IMR-90 (cell line): ENCODE results near the gene LSM14B. TPM values are rescaled to one million over a fixed set of nuclear protein-coding genes. Genes with fewer than 3 reads are reported as not detected.

ENCODE experiments used
- ATAC-seq: fragments of 200-7000 bp; cut with Tn5 transposase; 2 replicates; pipeline ENCODE4 v1.9.1; 2020; ENCODE audit warnings: low read depth, mild to moderate bottlenecking, moderate library complexity
- BruUV-seq: library from RNA; stranded (reverse); fragments of 400-500 nt; replicated peaks from 2 replicates; lab custom pipeline; 2021; lab: Mats Ljungman, UMichigan
- CTCF ChIA-PET: fragments of 300-600 bp; formaldehyde crosslinking; extraction: SDS; loops from one replicate; lab custom pipeline; 2021; ENCODE audit warnings: antibody characterized with exemption; lab: Yijun Ruan, JAX
- POLR2A ChIA-PET: fragments of 300-600 bp; sonication (Branson Sonifier 250); formaldehyde crosslinking; loops from one replicate; lab custom pipeline; 2022; ENCODE audit warnings: antibody characterized with exemption; ENCODE audit not compliant: unreplicated experiment; lab: Charles Lee
- DNase-seq: peaks from one replicate; pipeline ENCODE4 v3.0.0; 2013
- H2AFZ ChIP-seq: replicated peaks from 2 replicates; pipeline ENCODE3; 2013; ENCODE audit warnings: low read length, mild to moderate bottlenecking; ENCODE audit not compliant: poor library complexity
- H2AK5ac ChIP-seq: 2 replicates; pipeline ENCODE4 v1.6.1; 2013; ENCODE audit warnings: low read depth, low read length, inconsistent platforms
- H2AK9ac ChIP-seq: replicated peaks from 2 replicates; pipeline ENCODE3; 2013; ENCODE audit warnings: mild to moderate bottlenecking, low read depth, low read length, moderate library complexity; ENCODE audit not compliant: poor library complexity
- H2BK120ac ChIP-seq: 2 replicates; pipeline ENCODE4 v1.6.1; 2013; ENCODE audit warnings: low read depth, low read length, inconsistent platforms
- H2BK15ac ChIP-seq: 3 replicates; pipeline ENCODE4 v1.6.1; 2013; ENCODE audit warnings: low read depth, low read length, inconsistent platforms
- H2BK20ac ChIP-seq: 2 replicates; pipeline ENCODE4 v1.6.1; 2013; ENCODE audit warnings: low read depth, mild to moderate bottlenecking, inconsistent platforms, low read length, moderate library complexity
- H2BK5ac ChIP-seq: 2 replicates; pipeline ENCODE4 v1.6.1; 2013; ENCODE audit warnings: mild to moderate bottlenecking, low read depth, low read length, inconsistent platforms; ENCODE audit not compliant: poor library complexity, severe bottlenecking
- H3K14ac ChIP-seq: replicated peaks from 2 replicates; pipeline ENCODE4 v1.6.1; 2013; ENCODE audit warnings: low read depth, low read length, inconsistent platforms
- H3K18ac ChIP-seq: 2 replicates; pipeline ENCODE4 v1.6.1; 2013; ENCODE audit warnings: low read depth, low read length, control low read depth
- H3K23ac ChIP-seq: 2 replicates; pipeline ENCODE4 v1.6.1; 2013; ENCODE audit warnings: low read depth, low read length, inconsistent platforms
- H3K27ac ChIP-seq: 2 replicates; pipeline ENCODE4 v1.5.1; 2013; ENCODE audit warnings: mild to moderate bottlenecking, control low read depth, low read length; ENCODE audit not compliant: insufficient read depth
- H3K27me3 ChIP-seq: 2 replicates; pipeline ENCODE4 v1.6.1; 2013; ENCODE audit warnings: low read length; ENCODE audit not compliant: control insufficient read depth, insufficient read depth
- H3K36me3 ChIP-seq: 2 replicates; pipeline ENCODE4 v1.6.1; 2013; ENCODE audit warnings: low read length, mixed read lengths; ENCODE audit not compliant: control insufficient read depth, insufficient read depth
- H3K4ac ChIP-seq: 2 replicates; pipeline ENCODE4 v1.6.1; 2013; ENCODE audit warnings: low read depth, low read length, inconsistent platforms
- H3K4me1 ChIP-seq: 2 replicates; pipeline ENCODE4 v1.6.1; 2013; ENCODE audit warnings: low read length, mixed read lengths; ENCODE audit not compliant: control insufficient read depth, insufficient read depth
- H3K4me2 ChIP-seq: 2 replicates; pipeline ENCODE4 v1.6.1; 2013; ENCODE audit warnings: low read depth, mild to moderate bottlenecking, control low read depth, low read length, moderate library complexity
- H3K4me3 ChIP-seq: 2 replicates; pipeline ENCODE4 v1.5.1; 2013; ENCODE audit warnings: low read depth, mild to moderate bottlenecking, control low read depth, low read length, moderate library complexity; ENCODE audit not compliant: insufficient read depth
- H3K56ac ChIP-seq: 2 replicates; pipeline ENCODE4 v1.6.1; 2013; ENCODE audit warnings: low read length, inconsistent platforms; ENCODE audit not compliant: insufficient read depth; ENCODE audit errors: extremely low read depth
- H3K79me1 ChIP-seq, 2 experiments: 2 replicates each; pipeline ENCODE4 v1.6.1; 2013; ENCODE audit warnings: low read length in 2 of 2, inconsistent platforms in 1 of 2, low read depth in 1 of 2
- H3K9ac ChIP-seq: 2 replicates; pipeline ENCODE4 v1.6.1; 2013; ENCODE audit warnings: low read depth, low read length, control low read depth
- H3K9me1 ChIP-seq: 2 replicates; pipeline ENCODE4 v1.6.1; 2013; ENCODE audit warnings: low read length, inconsistent platforms; ENCODE audit not compliant: insufficient read depth
- H3K9me3 ChIP-seq: 2 replicates; pipeline ENCODE4 v1.6.1; 2013; ENCODE audit warnings: low read length; ENCODE audit not compliant: control insufficient read depth, insufficient read depth
- H4K20me1 ChIP-seq: 2 replicates; pipeline ENCODE4 v1.6.1; 2013; ENCODE audit warnings: low read length, inconsistent platforms; ENCODE audit not compliant: insufficient read depth
- H4K5ac ChIP-seq: 2 replicates; pipeline ENCODE4 v1.6.1; 2013; ENCODE audit warnings: mild to moderate bottlenecking, low read depth, low read length, control low read depth
- H4K8ac ChIP-seq, 2 experiments: 2 replicates each; pipeline ENCODE4 v1.6.1; 2013; ENCODE audit warnings: low read depth in 2 of 2, low read length in 2 of 2, control low read depth in 1 of 2, inconsistent platforms in 1 of 2
- H4K91ac ChIP-seq: 2 replicates; pipeline ENCODE4 v1.6.1; 2013; ENCODE audit warnings: low read depth, low read length, inconsistent platforms; ENCODE audit not compliant: insufficient read depth
- MAFK ChIP-seq: IDR thresholded peaks from 2 replicates; pipeline ENCODE4 v1.6.1; 2012; ENCODE audit warnings: low read depth, low read length, improper control_type of control experiment
- MXI1 ChIP-seq: IDR thresholded peaks from 2 replicates; pipeline ENCODE4 v1.6.1; 2012; ENCODE audit warnings: low read depth, mild to moderate bottlenecking, low read length, moderate library complexity, borderline replicate concordance
- POLR2A ChIP-seq: IDR thresholded peaks from 2 replicates; pipeline ENCODE4 v1.6.1; 2012; ENCODE audit warnings: mild to moderate bottlenecking, low read depth, low read length
- WGBS, 2 experiments: methylation state at CpG; one replicate each; pipeline versions ENCODE4 v1.1.5 to v1.1.7; 2013; ENCODE audit warnings: missing lambda C conversion rate in 2 of 2; ENCODE audit not compliant: insufficient read length in 1 of 2; ENCODE audit errors: extremely low coverage in 2 of 2; 5-methylcytosine and 5-hydroxymethylcytosine counted together
- dilution Hi-C: fragments of 300-500 bp; cut with HindIII; formaldehyde crosslinking; loops from one replicate; pipeline ENCODE4 v1.14.3; 2018; ENCODE audit warnings: low sequenced_read_pairs; ENCODE audit not compliant: unreplicated experiment
- in situ Hi-C: fragments of 300-500 bp; cut with MboI; formaldehyde crosslinking; loops from 3 replicates; pipeline ENCODE4 v1.14.3; 2019; ENCODE audit warnings: low sequenced_read_pairs, inconsistent platforms, mixed read lengths
- intact Hi-C: fragments of 100-400 bp; cut with micrococcal nuclease; formaldehyde crosslinking; loops from 2 replicates; pipeline ENCODE4 v1.10.0; 2022
- polyA plus RNA-seq, 3 experiments: library from polyadenylated mRNA; depleted of rRNA; stranded (reverse); fragments of >200 nt; gene quantifications; 2 replicates each; pipeline ENCODE4 v1.2.3, GENCODE V29; 2012; ENCODE audit warnings: low replicate concordance in 1 of 3
- total RNA-seq: library from RNA; depleted of rRNA; stranded (reverse); fragments of >200 nt; gene quantifications from 2 replicates; pipeline ENCODE4 v1.2.3, GENCODE V29; 2012

LSM14B gene
- total and polyA plus RNA-seq, 2 of the 4 experiments (the other 2 are of a cell fraction): 23.7 to 41.1 TPM

DNA sequence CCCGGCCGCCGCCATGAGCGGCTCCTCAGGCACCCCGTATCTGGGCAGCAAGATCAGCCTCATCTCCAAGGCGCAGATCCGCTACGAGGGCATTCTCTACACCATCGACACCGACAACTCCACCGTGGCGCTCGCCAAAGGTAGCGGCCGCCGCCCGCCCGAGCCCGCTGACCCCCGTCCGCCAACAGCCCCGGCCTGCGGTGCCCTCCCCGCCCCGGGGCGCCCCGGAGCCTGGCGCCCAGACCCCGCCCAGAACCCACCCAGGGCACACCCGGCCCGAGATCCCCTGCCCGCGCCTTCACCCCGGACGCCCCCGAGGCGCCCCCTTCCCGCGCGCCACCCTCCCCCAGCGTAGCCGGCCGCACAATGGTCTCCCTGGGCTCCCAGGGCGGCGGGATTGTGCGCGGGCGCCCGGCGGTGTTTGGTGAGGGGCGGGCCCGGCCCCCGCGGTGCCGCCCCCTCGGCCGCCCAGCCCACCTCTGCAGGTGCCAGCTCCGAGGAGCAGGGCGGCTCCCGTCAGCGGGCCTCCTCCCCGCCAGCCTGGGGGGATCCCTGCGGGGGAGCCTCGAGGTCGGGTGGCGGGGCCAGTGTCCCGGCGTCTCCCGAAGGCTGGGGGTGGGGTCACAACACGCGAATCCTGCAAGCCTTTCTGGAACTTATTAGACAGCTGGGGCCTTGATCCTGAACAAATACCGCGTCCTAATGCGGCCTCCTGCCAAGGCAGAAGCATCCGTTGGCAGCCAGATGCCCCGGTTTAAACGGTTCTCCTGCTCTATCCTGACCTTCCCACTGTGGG, 577 bp downstream of the LSM14B start:
- peak overlapping the region; percentile 29; the same call in 1 of the 2 replicates for H2AK5ac ChIP-seq
- no peak overlapping the region; the same call in 1 of the 2 replicates for H3K18ac ChIP-seq
- TF ChIP-seq POLR2A (peak; percentile 74), MAFK (no peak), MXI1 (0 out of 2 replicates have a peak, but pooled peaks have one; percentile 41)
- no peak overlapping the region for H2BK20ac ChIP-seq
- H4K8ac ChIP-seq: peak overlapping the region in 1 of 2 experiments; percentile 83; a peak in 1 of 4 replicates
- in situ Hi-C loops: no loop called here
- peak; percentile 1; the same call in 1 of the 2 replicates for ATAC-seq
- no peaks in the 10 kb centered on the region for H3K9me3 ChIP-seq
- H2AK9ac ChIP-seq: peak overlapping the region; percentile 93
- peak overlapping the region; percentile 92 for H2AFZ ChIP-seq
- peaks cover 13% of the 10 kb centered on the region for H3K27me3 ChIP-seq
- H3K4me2 ChIP-seq: peak overlapping the region; percentile 93
- no TSS peak for BruUV-seq
- peak overlapping the region; percentile 78; the same call in 1 of the 2 replicates for H4K91ac ChIP-seq
- H3K4ac ChIP-seq: peak overlapping the region; percentile 85
- H2BK120ac ChIP-seq: no peak overlapping the region
- peak overlapping the region; percentile 76 for H2BK5ac ChIP-seq
- dilution Hi-C loops: no loop called here
- peak overlapping the region; percentile 89 for H3K9ac ChIP-seq
- H2BK15ac ChIP-seq: no peak overlapping the region
- POLR2A ChIA-PET: no interaction called here
- WGBS, 2 experiments: 0% methylated on average over 40 of the region's 77 CpGs; no CpG with 5 or more reads in 1 of the 2 experiments
- peaks cover 15% of the 10 kb centered on the region for H3K9me1 ChIP-seq
- H3K14ac ChIP-seq: peak overlapping the region; percentile 78
- H4K5ac ChIP-seq: peak overlapping the region; percentile 81; the same call in 1 of the 2 replicates
- peak overlapping the region; percentile 100 for H3K4me3 ChIP-seq
- peak overlapping the region; percentile 82 for H3K27ac ChIP-seq
- H3K23ac ChIP-seq: peak overlapping the region; percentile 82
- peaks cover 11% of the 10 kb centered on the region for H3K4me1 ChIP-seq
- intact Hi-C loops: loop anchor here (1.0 kb wide), 3 partner anchors 60 to 113 kb away; no protein-coding TSS in a partner anchor
- peaks cover 30% of the 10 kb centered on the region for H4K20me1 ChIP-seq
- no peak for DNase-seq
- no peak overlapping the region for H3K56ac ChIP-seq
- peaks cover 28% of the 10 kb centered on the region for H3K36me3 ChIP-seq
- CTCF ChIA-PET: no interaction called here
- peaks cover 31 to 46% of the 10 kb centered on the region in 2 experiments for H3K79me1 ChIP-seq
